Measurements from ENCODE around the gene HYAL2. TPM values are rescaled to one million over a fixed set of nuclear protein-coding genes. Genes with fewer than 3 reads are reported as not detected.

HYAL2 gene
- total RNA-seq, 1 donor from 2014 or later = 67.0 TPM

Other genes with a start within 250 kb of the HYAL2 start
- gene RBM5, start 233.8 kb downstream of the HYAL2 start, total RNA-seq (ENCODE audit: low replicate concordance) = 135 and 864 TPM in 2 replicates
- gene SEMA3F, start 167.4 kb downstream of the HYAL2 start, total RNA-seq (ENCODE audit: low replicate concordance) = 3.7 and 7.4 TPM in 2 replicates
- gene GNAT1, start 131.1 kb downstream of the HYAL2 start, total RNA-seq (ENCODE audit: low replicate concordance) = not detected in 2 replicates
- gene SLC38A3, start 117.5 kb downstream of the HYAL2 start, total RNA-seq (ENCODE audit: low replicate concordance) = not detected in 2 replicates
- 308 and 476 TPM in 2 replicates for gene GNAI2, start 86.5 kb downstream of the HYAL2 start, total RNA-seq (ENCODE audit: low replicate concordance)
- 7.2 and 13.2 TPM in 2 replicates for gene SEMA3B, start 53.6 kb downstream of the HYAL2 start, total RNA-seq (ENCODE audit: low replicate concordance)
- not detected in 2 replicates for gene LSMEM2, start 43.7 kb downstream of the HYAL2 start, total RNA-seq (ENCODE audit: low replicate concordance)
- gene IFRD2, start 30.3 kb downstream of the HYAL2 start, total RNA-seq (ENCODE audit: low replicate concordance) = 35.9 and 57.7 TPM in 2 replicates
- 4.0 and 5.3 TPM in 2 replicates for gene HYAL3, start 23.3 kb downstream of the HYAL2 start, total RNA-seq (ENCODE audit: low replicate concordance)
- gene NAA80, start 23.3 kb downstream of the HYAL2 start, total RNA-seq (ENCODE audit: low replicate concordance) = 0.82 and 1.8 TPM in 2 replicates
- 0.60 and 0.94 TPM in 2 replicates for gene HYAL1, start 19.2 kb downstream of the HYAL2 start, total RNA-seq (ENCODE audit: low replicate concordance)
- gene TUSC2, start 5.5 kb upstream of the HYAL2 start, total RNA-seq (ENCODE audit: low replicate concordance) = 11.5 and 15.5 TPM in 2 replicates
- 16.4 and 31.6 TPM in 2 replicates for gene RASSF1, start 18.1 kb upstream of the HYAL2 start, total RNA-seq (ENCODE audit: low replicate concordance)
- gene ZMYND10, start 23.0 kb upstream of the HYAL2 start, total RNA-seq (ENCODE audit: low replicate concordance) = 0.70 and 1.1 TPM in 2 replicates
- 23.2 and 30.0 TPM in 2 replicates for gene NPRL2, start 28.0 kb upstream of the HYAL2 start, total RNA-seq (ENCODE audit: low replicate concordance)
- gene CYB561D2, start 28.1 kb upstream of the HYAL2 start, total RNA-seq (ENCODE audit: low replicate concordance) = 32.7 and 33.1 TPM in 2 replicates
- gene TMEM115, start 36.8 kb upstream of the HYAL2 start, total RNA-seq (ENCODE audit: low replicate concordance) = 27.1 and 28.9 TPM in 2 replicates
- under 0.01 TPM in 1 of 2 replicates, not detected in the other for gene CACNA2D2, start 180.9 kb upstream of the HYAL2 start, total RNA-seq (ENCODE audit: low replicate concordance)
- 8.4 and 13.9 TPM in 2 replicates for gene C3orf18, start 245.0 kb upstream of the HYAL2 start, total RNA-seq (ENCODE audit: low replicate concordance)
- 9.1 and 19.6 TPM in 2 replicates for gene HEMK1, start 246.8 kb upstream of the HYAL2 start, total RNA-seq (ENCODE audit: low replicate concordance)

All from smooth muscle cell of the coronary artery (primary cell).